ENCODE results near the gene BCL3.

The BCL3 gene

DNA sequence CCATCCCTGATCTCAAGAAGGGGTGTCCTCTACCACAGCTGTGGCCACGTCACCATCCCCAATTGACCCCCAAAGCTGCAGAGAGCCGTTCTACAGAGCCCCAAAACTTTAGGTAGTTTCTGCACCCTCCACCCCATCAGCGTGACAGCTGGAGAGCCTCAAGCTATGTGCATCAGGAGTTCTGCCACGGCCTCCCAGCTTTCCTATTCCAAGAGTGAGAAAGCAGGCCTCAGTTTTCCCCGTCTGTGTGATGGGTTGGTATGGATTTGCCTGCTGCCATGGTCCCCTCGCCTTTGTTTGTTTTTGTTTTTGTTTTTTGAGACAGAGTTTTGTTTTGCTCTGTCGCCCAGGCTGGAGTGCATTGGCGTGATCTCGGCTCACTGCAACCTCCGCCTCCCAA, 1.5 kb downstream of the BCL3 start:
- no peaks in the 10 kb centered on the region for H3K79me2 ChIP-seq (ENCODE audit: insufficient read depth, low read length)
- no peak overlapping the region for H2AFZ ChIP-seq (ENCODE audit: low read length)
- H3K27me3 ChIP-seq (ENCODE audit: insufficient read depth, low read length) = no peaks in the 10 kb centered on the region; the same call in 1 of the 2 replicates
- H3K4me2 ChIP-seq (ENCODE audit: low read length) = peak overlapping the region; percentile 94
- H3K9me2 ChIP-seq (ENCODE audit: low read depth, low read length) = no peaks in the 10 kb centered on the region
- TF ChIP-seq CTCF (IDR thresholded peaks at IDR 0.05; ENCODE audit: low read length) = no peak
- no peak for TF ChIP-seq EZH2 (IDR thresholded peaks at IDR 0.05; ENCODE audit: borderline replicate concordance, low read length)
- H3F3A ChIP-seq (ENCODE audit: insufficient read depth, low read length) = peaks cover 12% of the 10 kb centered on the region
- H3K4me1 ChIP-seq (ENCODE audit: insufficient read depth, low read length, severe bottlenecking) = peaks cover 70% of the 10 kb centered on the region
- peak overlapping the region; percentile 80; the same call in 1 of the 2 replicates for H3K9ac ChIP-seq (ENCODE audit: low read length)
- H3K9me3 ChIP-seq (ENCODE audit: low read length) = no peaks in the 10 kb centered on the region
- peaks cover 8% of the 10 kb centered on the region; the same call in 1 of the 2 replicates for H3K36me3 ChIP-seq (ENCODE audit: insufficient read depth, low read length)
- peak overlapping the region; percentile 84 for H3K4me3 ChIP-seq (ENCODE audit: low read depth, low read length, poor library complexity, severe bottlenecking)
- no peaks in the 10 kb centered on the region for H4K20me1 ChIP-seq (ENCODE audit: insufficient read depth, low read length)
- H3K27ac ChIP-seq (ENCODE audit: low read depth, low read length, poor library complexity, severe bottlenecking) = peak overlapping the region; percentile 95

DNA sequence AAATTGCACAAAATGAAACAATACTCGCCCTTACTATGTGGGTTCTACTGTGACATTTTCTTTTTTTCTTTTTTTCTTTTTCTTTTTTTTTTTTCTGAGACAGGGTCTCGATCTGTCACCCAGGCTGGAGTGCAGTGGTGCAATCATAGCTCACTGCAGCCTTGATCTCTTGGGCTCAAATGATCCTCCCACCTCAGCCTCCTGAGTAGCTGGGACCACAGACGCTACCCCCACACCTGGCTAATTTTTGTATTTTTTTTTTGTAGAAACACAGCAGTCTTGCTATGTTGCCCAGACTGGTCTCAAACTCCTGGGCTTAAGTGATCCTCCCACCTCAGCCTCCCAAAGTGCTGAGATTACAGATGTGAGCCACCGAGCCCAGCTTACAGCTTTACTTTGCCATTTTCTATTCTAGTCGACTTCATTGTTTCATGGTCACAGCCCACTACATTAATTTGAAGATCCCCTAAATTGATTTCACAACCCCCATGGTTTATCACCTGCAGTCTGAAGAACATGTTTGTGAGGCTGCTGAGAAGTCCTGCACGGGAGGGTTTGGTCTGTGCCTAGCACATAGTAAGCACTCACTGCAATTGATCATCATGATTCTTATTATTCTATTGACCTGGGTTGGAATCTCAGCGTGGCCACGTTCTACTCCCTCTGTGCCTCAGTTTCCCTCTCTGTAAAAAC, 3.8 kb downstream of the BCL3 start:
- Histone ChIP-seq H3K9ac (ENCODE audit: low read length) (peak overlapping the region; percentile 9; the same call in 1 of the 2 replicates), H3K9me3 (ENCODE audit: low read length) (no peaks in the 10 kb centered on the region), H3K36me3 (ENCODE audit: insufficient read depth, low read length) (peaks cover 13% of the 10 kb centered on the region; the same call in 1 of the 2 replicates), H3K27ac (ENCODE audit: low read depth, low read length, poor library complexity, severe bottlenecking) (peak overlapping the region; percentile 95), H3K9me2 (ENCODE audit: low read depth, low read length) (no peaks in the 10 kb centered on the region), H4K20me1 (ENCODE audit: insufficient read depth, low read length) (no peaks in the 10 kb centered on the region), H3K4me3 (ENCODE audit: low read depth, low read length, poor library complexity, severe bottlenecking) (no peak overlapping the region), H3K4me2 (ENCODE audit: low read length) (peak overlapping the region; percentile 94), H3K27me3 (ENCODE audit: insufficient read depth, low read length) (no peaks in the 10 kb centered on the region), H3K4me1 (ENCODE audit: insufficient read depth, low read length, severe bottlenecking) (peaks cover 66% of the 10 kb centered on the region), H3F3A (ENCODE audit: insufficient read depth, low read length) (peaks cover 12% of the 10 kb centered on the region), H2AFZ (ENCODE audit: low read length) (no peak overlapping the region), H3K79me2 (ENCODE audit: insufficient read depth, low read length) (no peaks in the 10 kb centered on the region)
- TF ChIP-seq EZH2 (IDR thresholded peaks at IDR 0.05; ENCODE audit: borderline replicate concordance, low read length) (no peak), CTCF (IDR thresholded peaks at IDR 0.05; ENCODE audit: low read length) (no peak)

- peak overlapping the region; percentile 9; the same call in 1 of the 2 replicates for H3K9ac ChIP-seq (ENCODE audit: low read length)
- H3K4me2 ChIP-seq (ENCODE audit: low read length) = peak overlapping the region; percentile 89
- H3K4me1 ChIP-seq (ENCODE audit: insufficient read depth, low read length, severe bottlenecking) = peaks cover 59% of the 10 kb centered on the region
Observed at GRCh38 chr19:44752816-44753625, 4.5 kb downstream of the BCL3 start.

More at GRCh38 chr19:44752816-44753625, 4.5 kb downstream of the BCL3 start:
- peak overlapping the region; percentile 62 for H3K4me3 ChIP-seq (ENCODE audit: low read depth, low read length, poor library complexity, severe bottlenecking)
- H3K36me3 ChIP-seq (ENCODE audit: insufficient read depth, low read length) = peaks cover 19% of the 10 kb centered on the region; the same call in 1 of the 2 replicates
- H3K27ac ChIP-seq (ENCODE audit: low read depth, low read length, poor library complexity, severe bottlenecking) = peak overlapping the region; percentile 95
- TF ChIP-seq CTCF (IDR thresholded peaks at IDR 0.05; ENCODE audit: low read length) (no peak), EZH2 (IDR thresholded peaks at IDR 0.05; ENCODE audit: borderline replicate concordance, low read length) (no peak)
- H3K9me2 ChIP-seq (ENCODE audit: low read depth, low read length) = no peaks in the 10 kb centered on the region
- no peaks in the 10 kb centered on the region for H3K27me3 ChIP-seq (ENCODE audit: insufficient read depth, low read length)
- H3K9me3 ChIP-seq (ENCODE audit: low read length) = no peaks in the 10 kb centered on the region
- H3F3A ChIP-seq (ENCODE audit: insufficient read depth, low read length) = peaks cover 12% of the 10 kb centered on the region
- H2AFZ ChIP-seq (ENCODE audit: low read length) = no peak overlapping the region
- no peaks in the 10 kb centered on the region for H4K20me1 ChIP-seq (ENCODE audit: insufficient read depth, low read length)
- H3K79me2 ChIP-seq (ENCODE audit: insufficient read depth, low read length) = no peaks in the 10 kb centered on the region
